GM21528 (cell line): ENCODE measurements around the gene NRG3.
"Not testable (repeated sequence)": the region's sequence is repeated elsewhere in the genome, so short reads cannot be mapped to it uniquely, and the experiment has no call there.

Experiments
- ATAC-seq: cut with Tn5 transposase; IDR thresholded peaks from one replicate; pipeline ENCODE4 v1.9.1; 2021; ENCODE audit warnings: mild to moderate bottlenecking, moderate library complexity; ENCODE audit not compliant: unreplicated experiment, low FRiP score

The NRG3 gene

DNA sequence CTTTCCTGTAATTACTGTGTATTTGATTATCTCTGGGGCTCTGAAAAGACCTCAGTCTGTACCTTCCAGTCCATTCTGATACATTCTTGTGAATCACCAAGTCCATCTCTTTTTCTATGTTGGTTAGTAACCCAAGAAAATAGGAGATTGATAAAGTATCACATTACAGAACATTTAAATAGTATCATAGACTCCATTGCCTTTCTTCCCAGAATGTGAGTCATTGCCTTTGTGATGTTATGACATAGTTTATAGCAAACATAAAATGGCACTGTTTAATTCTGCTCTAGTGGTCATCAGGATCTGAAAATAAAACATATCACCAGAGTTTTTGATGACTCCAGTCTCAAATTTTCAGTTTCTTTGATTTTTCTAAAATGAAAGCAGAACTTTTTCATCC, 78.4 kb downstream of the NRG3 start:
- no peak for ATAC-seq

DNA sequence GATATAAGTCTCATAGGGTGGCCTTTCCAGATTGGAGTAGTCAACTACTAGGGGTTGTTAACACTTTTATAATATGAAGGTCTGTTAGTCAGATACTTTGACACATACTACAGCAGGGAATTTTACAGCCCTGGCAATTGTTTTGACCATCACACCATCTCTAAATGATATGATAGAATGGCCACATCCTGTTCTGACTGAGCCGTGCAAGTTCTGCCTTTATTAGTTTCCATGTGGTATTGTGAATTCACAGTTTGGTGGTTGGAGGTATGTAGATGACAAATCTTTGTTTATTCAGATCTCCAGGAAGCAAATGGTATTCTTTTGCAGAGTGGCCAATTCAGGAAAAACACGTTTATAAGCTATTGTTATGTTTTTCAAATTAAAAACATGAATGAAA, 83.0 kb downstream of the NRG3 start:
- no peak for ATAC-seq

DNA sequence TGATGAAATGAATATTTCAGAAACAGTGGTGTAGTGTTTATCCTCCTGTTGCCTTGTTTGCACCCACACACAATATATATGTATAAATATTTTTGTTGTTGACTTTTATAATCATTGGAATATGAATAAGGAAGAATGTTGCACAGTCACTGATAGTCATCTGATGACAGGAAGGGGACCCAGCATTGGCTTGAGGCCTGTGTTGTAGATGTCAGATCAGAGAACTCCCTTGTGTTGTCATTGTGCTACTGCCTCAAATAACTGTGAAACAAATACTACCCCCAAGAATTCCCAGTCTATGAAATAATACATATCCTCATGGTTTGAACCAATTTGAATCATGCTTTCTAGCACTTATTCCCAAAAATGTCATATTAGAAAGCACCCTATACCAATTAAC, 84.0 kb downstream of the NRG3 start:
- no peak for ATAC-seq

DNA sequence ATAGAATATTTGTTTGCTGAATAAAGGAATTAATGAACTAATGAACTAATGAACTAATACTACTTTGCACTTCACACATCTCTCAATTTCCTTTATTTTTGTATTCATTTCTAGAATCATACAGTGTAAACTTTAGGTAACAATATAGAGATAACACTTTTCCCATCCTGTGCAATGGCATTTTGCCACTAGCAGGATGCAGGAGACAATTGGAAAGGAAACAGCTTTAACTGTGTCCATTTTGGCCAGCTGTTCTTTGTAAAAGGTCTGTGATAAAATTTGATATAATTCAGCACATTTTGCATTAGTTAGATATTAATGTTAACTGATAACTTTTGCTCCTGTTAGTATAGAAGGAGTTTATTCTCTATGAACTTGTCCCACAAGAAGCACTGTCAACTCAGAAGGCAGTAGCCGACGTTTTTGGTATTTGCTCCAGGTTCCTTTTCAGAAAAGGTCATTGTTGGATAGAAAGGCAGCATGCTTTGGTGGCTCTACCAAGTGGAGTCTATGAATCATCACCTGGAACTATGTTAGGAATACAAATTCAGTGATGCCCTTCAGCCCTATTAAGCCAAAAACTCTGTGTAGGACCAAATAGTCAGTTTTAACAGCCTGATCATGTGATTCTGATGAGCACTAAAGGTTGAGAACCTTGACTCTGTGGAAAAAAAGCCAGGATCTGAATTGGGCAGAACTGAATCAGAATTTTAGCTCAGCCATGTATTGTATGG, 86.6 kb downstream of the NRG3 start:
- no peak for ATAC-seq

DNA sequence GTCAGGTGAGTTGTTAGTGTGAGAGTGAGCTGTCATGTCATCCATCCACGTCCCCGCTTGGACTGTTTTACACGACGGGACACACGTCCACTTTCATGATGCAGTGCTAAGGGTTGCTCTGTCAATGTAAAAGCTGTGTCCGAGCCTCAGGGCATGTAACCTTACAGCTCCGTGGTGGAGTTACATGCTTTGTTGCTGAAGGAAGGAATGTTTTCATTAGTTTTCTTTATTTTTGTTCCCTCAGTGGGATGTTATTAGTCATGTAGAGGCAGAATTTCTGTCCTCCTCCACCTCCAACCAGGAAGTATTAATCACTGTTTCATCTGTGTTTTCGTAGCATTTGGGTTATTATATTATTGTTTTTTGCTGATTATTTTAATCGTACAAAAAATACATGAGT, 88.6 kb downstream of the NRG3 start:
- ATAC-seq, result no peak

DNA sequence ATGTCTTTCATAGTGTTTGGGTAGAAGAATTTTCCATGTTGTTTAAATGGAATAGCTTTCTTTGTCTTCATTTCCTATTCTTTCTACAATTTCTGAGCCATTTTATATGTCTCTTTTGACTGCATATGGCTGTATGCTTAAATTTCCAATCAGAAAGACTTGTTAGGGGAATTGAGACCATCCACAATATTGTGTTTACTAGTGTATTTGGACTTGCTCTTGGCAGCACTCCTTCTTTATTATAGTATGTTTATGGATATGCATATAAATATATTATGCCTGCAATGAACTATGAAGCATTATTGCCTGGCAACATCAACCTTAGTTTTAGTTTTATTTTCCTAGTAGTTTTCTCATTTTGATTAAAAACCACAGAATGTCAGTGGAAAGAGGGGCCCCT, 92.7 kb downstream of the NRG3 start:
- no peak for ATAC-seq

DNA sequence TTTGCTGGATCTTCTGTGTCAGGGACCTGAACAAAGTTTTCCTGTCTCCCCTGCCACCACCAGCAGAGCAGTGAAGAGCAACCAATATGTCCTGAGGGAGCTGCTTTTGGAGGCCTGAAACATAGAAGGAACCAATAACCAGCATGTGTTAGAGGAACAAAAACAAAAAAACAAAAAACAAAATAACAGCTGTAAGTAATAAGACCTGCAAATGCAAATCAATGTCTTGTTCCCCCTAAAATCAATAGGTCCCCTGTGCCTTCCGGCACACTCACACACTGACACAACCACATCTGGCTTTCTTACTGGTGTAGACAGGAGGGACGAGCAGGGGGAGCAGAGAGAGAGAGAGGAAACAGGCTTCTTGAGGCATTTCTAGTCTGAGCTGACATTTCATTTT, 94.1 kb downstream of the NRG3 start:
- no peak for ATAC-seq

DNA sequence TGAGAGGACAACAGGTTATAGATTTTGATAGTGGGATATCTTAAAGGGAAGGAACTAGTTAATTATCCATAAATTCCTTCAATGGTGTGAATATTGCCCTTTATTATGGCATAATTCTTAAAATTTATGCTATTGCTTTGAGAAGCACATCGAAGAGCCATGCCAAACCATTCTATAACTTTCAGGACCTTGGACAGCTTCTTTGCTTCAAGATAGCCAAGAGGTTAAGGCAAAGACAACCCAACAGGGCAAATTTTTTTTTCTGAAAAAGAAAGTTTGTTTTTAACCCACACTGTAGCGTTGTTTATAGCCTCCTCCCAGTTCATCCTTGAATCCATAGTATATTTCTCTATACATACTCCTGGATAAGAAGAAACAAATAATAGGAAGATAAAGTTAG, 103.2 kb downstream of the NRG3 start:
- ATAC-seq, result no peak

DNA sequence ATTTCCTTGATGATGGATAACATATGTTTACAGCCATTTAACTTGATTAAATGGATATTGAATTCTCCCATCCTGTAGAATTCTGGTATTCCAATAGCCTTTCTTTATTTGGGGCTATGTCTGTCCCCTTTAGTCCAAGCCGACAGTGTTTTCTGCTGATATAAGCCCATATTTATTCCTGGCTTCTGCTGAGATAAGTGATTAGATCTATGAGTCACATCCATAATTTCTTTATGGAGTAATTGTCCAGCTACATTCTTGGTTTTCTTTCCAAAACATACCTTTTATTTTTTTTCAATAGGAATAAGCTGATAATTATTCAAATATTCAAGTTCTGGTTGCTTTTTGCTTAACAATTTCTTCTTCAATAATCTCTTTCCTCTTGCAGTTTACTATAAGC, 106.7 kb downstream of the NRG3 start:
- no peak for ATAC-seq

DNA sequence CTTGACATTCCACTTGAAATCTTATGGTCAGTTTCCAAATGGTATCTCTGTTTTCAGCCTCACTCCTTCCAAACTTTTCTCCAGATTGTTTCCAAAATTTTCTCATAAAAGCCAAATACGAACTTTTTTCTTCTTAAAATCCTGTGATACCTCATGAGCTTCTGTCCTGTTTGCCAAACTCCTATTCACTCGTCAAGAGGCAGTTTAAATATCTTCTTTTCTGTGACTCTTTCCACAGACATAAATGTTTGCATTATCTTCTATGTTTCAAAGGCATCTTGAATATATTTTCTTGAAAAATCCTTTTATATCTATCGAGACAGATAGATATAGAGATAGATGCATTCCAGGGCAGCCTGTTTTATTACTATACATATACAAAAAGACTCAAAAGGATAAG, 109.4 kb downstream of the NRG3 start:
- no peak for ATAC-seq

DNA sequence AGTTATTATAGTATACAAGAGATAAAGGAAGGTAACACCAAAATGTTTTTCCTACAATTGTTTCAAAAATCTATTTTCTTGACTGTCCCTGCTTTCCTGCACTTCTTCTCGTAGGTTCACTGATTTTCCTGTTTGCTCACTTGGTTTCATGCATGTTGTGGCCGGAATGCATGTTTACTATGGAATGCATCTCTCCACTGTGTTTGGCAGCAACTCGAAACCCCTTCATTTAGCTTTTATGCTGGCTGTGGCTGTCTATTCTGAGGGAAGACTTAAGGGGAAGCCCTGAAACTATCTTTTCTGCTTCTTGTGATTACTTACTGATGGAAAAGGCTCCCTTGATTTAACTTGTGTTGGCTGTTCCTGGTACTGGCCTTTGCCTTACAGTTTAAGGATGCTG, 120.3 kb downstream of the NRG3 start:
- ATAC-seq, result no peak

DNA sequence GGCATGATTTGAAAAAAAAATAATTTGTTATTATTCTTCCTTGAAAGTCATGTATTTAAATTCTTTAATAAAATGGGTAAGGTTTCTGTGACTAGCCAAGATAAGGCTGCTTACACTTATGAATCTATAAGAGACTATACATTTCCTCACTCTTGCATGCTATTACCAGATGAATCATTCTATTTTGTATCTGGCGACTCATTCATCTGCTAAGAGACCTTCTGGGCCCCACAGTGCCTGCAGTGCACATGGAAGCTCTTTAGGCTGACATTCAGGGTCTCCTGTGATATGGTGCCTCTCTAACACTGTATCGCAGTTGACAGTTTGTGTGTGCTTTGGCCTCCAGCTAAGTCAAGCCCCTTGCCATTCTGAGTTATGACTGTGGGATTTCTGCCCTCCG, 121.9 kb downstream of the NRG3 start:
- ATAC-seq, result no peak

DNA sequence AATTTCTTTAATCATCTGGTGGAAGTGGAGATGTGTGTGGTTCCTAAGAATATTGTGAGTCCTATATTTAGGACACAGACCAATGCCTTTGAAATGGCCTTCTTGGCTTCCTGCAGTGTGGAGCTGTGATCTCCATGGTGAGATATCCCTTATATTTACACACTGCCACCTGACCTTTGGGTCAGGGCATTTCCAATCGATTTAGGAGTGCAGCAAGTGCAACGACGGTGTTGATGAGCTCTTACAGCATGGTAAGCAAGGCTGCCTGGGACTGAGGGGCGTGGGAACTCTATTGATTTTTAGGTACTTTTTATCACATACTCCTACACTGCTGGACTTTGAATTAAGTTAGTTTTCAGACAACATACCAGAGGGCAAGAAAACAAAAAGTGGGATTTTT, 146.0 kb downstream of the NRG3 start:
- no peak for ATAC-seq

DNA sequence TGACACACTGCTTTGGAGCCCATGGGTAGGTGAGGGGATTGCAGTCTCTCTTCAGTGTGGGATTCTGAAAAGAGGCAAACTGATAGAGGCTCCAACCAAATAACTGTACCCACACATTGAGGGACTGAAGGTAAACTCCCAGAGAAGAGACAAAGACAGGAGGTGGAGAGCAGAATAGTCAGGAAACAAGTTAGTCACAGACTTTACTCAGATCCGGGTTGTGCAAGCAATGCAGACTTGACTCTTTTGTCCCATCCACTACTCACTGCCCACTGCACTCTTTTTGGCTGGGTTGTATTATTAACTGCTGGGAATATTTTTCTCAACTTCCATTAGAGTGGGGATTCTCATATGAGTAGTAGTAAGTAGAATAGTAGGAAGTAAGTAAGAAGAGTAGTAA, 152.7 kb downstream of the NRG3 start:
- ATAC-seq, result no peak

DNA sequence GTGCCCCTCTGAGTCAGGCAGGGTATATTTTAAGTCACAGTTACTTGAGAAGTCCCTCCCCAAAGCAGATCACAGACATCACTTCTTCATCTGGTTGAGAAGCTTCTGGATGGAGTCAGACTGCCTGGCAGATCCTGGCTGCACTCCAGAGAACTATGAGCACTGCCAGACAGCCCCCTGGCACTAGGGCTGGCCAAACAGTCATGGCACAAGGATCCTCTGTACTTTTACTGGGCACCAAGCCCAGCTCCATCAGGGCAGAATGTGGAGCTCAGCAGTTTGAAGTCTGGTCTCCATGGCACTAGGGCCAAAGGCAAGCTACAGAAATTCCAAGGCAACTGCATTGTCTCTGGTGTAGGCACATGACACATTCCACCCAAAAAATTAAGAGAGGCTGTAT, 162.1 kb downstream of the NRG3 start:
- ATAC-seq, result no peak

DNA sequence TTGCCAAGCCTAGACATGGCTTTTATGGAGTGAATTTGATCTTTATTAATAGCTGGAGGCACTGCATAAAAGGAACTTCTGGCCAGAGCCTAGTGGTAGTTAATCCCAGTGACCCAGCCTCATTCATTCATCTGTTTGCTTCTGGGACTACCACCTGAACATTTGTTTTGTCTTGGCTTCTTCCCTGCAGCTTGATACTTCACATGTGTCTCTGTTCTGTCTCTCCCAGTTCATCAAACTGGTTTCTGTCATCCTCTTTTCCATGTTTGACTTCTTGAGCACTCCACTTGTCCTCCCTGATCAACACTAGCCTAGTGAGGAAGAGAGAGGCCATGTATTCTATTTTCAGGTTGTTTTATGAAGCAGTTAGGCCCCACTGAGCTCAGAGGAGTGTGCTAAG, 163.6 kb downstream of the NRG3 start:
- no peak for ATAC-seq

DNA sequence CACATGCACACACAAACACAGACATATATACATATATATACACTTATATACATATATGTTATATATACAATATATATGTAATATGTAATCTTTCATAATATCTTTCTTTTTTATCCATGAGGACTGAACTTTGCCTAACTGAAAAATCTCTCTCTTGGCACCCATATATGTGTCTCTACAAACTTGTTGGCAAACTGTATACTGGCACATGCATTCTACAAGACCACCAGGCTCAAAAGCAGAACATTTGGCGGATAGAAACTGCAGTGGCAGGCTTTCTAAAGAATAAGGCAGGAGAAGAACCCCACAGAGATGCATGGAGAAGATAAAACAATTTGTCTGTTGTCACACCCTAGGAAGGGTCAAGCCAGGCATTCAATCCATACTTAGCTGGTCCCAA, 165.3 kb downstream of the NRG3 start:
- ATAC-seq, result no peak

DNA sequence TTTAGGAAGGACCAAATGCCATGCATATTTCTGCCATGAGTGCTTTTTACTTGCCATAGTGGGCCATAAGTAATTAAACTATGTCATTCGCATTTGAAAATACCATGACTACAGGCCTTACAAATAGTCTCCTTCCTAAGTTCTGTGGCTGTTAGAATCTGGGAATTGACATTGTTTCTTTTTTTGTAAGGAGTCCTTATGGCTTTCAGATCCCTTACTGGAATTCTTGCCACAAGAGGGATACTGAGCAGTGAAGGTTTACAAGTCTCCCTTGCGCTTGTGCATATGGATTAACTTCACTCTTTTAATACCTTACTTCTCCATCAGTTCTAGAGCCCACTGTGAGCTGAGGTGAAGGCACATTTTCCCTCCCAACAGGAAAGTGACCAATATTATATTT, 166.0 kb downstream of the NRG3 start:
- no peak for ATAC-seq

DNA sequence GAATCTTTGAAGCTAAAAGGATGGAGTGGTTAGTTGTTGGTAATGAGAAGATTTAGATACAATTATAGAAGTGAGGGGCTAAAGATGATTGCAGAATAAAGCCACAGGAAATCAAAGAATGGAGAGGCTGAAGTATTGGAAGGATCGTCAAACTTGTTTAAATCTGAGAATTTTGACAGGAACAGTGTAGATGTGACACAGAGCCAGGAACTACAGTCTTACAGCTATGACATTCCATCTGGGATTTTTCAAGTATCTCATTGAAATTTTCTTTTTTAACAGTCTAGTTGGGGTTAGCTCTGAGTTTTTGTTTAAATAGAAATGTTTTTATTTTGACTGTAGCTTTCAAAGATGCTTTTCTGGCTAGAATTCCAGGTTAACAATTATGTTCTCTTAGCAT, 181.4 kb downstream of the NRG3 start:
- no peak for ATAC-seq

DNA sequence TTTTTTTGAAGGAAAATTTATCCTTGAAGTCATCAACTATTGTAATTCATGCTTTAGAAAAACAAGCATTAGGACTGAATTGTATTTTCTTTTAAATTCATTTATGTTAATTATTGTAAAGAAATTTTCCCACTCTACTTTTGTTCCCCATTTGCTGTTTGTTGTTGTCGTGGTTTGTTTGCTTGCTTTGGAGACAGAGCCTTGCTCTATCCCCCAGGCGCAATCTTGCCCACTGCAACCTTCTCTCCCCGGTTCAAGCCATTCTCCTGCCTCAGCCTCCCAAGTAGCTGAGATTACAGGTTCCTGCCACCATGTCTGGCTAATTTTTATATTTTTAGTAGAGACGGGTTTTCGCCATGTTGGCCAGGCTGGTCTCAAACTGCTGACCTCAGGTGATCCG, 192.2 kb downstream of the NRG3 start:
- not testable (repeated sequence) for ATAC-seq

DNA sequence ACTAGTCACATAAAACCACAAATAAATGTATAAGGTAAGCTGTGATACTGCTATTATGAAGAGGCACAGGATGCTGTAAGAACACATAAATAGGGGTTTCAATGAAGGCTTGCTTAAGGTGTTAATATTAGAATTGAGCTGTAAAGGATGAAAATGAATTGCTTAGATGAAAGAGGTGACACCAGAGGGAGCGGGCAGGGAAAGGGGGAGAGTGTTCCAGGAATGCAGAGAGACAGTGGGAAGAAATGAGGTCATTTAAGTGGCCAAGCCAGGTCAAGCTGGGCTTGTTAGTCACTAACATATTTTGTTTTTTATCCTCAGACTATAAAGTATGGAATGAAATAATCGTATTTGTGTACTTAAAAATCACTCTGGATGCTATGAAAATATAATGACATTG, 193.5 kb downstream of the NRG3 start:
- ATAC-seq, result no peak

DNA sequence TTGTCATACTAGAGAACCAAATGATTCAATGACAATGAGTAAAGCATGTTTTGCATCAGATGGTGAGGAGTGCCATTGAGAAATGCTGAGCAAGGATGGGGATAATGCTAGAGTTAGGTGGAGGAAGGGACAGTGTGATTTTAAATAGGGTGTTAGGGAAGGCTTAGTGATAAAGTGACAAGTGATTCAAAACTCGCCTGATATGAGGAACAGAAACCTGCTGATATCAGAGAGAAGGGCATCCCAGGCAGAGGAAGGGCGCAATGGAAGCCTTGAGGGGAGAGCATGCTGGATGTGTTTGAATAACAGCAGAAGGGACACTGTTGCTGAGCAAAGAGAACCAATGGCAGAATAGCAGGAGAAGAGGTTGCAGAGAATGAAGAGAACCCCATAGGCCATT, 196.2 kb downstream of the NRG3 start:
- no peak for ATAC-seq

DNA sequence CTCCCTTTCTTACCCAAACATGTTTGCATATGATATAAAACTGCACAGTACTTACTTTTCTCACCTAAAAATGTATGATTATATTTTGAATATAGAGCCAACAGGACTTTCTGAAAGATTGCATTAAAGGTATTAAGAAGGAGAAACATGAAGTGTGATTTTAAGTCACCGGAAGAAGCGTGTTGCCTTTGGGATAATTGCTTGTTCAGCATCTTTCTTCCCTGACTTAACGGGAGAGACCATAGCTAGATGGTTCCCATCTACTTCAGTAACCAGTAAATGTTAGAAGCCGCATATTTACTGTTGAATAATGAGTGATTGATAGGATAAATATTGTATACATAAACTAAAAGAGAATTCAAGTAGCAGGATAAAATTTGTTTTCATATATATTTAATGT, 197.1 kb downstream of the NRG3 start:
- no peak for ATAC-seq
